Skeletal muscle tissue (tissue), 4 donors: ENCODE measurements around the gene SMPD3. TPM values are rescaled to one million over a fixed set of nuclear protein-coding genes. Genes with fewer than 3 reads are reported as not detected.
"Not testable (repeated sequence)": the region's sequence is repeated elsewhere in the genome, so short reads cannot be mapped to it uniquely, and the experiment has no call there.

ENCODE experiments used
- H3K27ac ChIP-seq: one replicate; pipeline ENCODE4 v1.7.0; 2013; ENCODE audit warnings: mild to moderate bottlenecking, low read depth, low read length, inconsistent platforms
- H3K27me3 ChIP-seq, 3 donors: one replicate each; pipeline ENCODE4 v1.7.0; 2013; ENCODE audit warnings: low read length in 3 of 3; ENCODE audit not compliant: control insufficient read depth in 3 of 3, insufficient read depth in 3 of 3
- H3K36me3 ChIP-seq, 3 donors: one replicate each; pipeline ENCODE4 v1.7.0; 2013; ENCODE audit warnings: low read length in 3 of 3; ENCODE audit not compliant: control insufficient read depth in 3 of 3, insufficient read depth in 3 of 3
- H3K4me1 ChIP-seq, 3 donors: one replicate each; pipeline ENCODE4 v1.7.0; 2013; ENCODE audit warnings: low read length in 3 of 3, mild to moderate bottlenecking in 3 of 3; ENCODE audit not compliant: control insufficient read depth in 3 of 3, insufficient read depth in 3 of 3
- H3K4me3 ChIP-seq, 3 donors: one replicate each; pipeline ENCODE4 v1.7.0; 2013; ENCODE audit warnings: low read length in 3 of 3
- H3K9ac ChIP-seq, 3 donors: one replicate each; pipeline ENCODE4 v1.7.0; 2013; ENCODE audit warnings: low read length in 3 of 3, mild to moderate bottlenecking in 3 of 3, moderate library complexity in 2 of 3, low read depth in 1 of 3
- H3K9me3 ChIP-seq, 3 donors: one replicate each; pipeline ENCODE4 v1.7.0; 2013; ENCODE audit warnings: low read length in 3 of 3; ENCODE audit not compliant: control insufficient read depth in 3 of 3
- total RNA-seq: library from RNA; depleted of rRNA; stranded (reverse); fragments of >200 nt; gene quantifications from one replicate; pipeline ENCODE4 v1.2.3, GENCODE V29; 2014
- donor health status: Osteomylitis.

Gene SMPD3
- total RNA-seq = under 0.01 TPM

DNA sequence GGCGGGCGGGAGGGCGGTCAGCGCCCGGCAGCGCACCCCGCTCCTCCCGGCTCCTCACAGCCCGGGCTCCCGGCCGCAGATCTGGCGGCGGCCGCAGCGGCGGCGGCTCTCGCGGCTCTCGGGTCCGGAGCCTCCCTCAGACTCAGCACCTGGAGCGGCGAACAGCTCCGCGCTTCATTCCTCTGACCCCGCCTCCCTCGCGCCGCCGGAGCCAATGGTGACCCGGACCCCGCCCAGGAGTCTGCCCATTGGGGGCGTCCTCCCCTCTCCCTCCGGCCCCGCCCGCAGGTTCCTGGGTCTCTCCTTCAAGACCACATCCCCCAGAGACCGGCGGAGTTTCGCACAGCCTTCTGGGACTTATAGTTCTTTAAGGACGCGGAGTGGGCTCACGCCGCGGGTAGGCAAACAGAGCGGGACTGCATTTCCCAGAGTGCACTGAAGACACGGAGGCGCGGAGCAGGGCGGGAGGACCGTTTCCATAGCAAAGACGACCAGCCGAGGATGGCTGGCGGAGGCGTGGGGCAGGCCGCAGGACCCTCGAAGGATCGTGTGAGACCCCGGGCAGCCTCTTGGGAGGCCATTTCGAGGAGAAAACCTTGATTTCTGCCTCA is at the start of gene SMPD3:
Gene SMPD3, minus strand, starts transcription at position 149 of the 611 bp plus-strand sequence. CDS start 76,327 bp downstream, outside the sequence.
- no peaks in the 10 kb centered on the region for H3K9me3 ChIP-seq
- peaks cover 13 to 22% (median 19%) of the 10 kb centered on the region in 3 donors for H3K4me1 ChIP-seq
- peaks cover 14 to 27% (median 24%) of the 10 kb centered on the region in 3 donors for H3K27me3 ChIP-seq
- H3K9ac ChIP-seq = peak within 1 kb of the TSS in 1 of 3 donors; percentile 16
- no peak within 1 kb of the TSS for H3K27ac ChIP-seq
- H3K4me3 ChIP-seq = peak within 1 kb of the TSS; percentile 61 to 69 (median 68)
- no peaks in the 10 kb centered on the region for H3K36me3 ChIP-seq

DNA sequence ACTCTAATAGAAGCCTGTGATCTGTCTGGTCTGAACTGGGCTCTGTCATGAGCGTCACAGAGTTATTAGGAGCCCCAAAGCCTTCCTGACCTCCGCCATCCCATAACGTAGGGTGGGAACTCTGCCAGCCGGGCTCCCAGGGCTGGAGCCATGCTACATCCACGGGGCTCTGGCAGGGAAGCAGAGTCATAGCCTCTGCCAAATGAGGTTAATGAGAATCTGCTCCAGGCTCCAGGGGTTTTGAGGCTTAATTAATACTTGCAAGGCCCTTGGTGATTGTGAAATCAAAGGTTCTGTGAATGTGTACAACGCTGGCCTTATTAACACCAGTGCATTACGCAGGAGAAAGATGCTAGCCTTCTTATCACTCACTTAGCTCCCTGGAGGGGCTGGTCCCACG is 48.4 kb upstream of the SMPD3 start:
- Histone ChIP-seq H3K9me3 (no peaks in the 10 kb centered on the region), H3K36me3 (no peaks in the 10 kb centered on the region), H3K4me3 (no peak overlapping the region), H3K4me1 (no peaks in the 10 kb centered on the region), H3K9ac (no peak overlapping the region), H3K27me3 (peaks cover 0 to 17% (median 3%) of the 10 kb centered on the region in 3 donors), H3K27ac (no peak overlapping the region)

- H3K9me3 ChIP-seq, H3K4me1 ChIP-seq, H3K9ac ChIP-seq, H3K4me3 ChIP-seq, H3K27ac ChIP-seq, H3K36me3 ChIP-seq: not testable (repeated sequence)
- H3K27me3 ChIP-seq = peaks cover 5 to 17% (median 9%) of the 10 kb centered on the region in 3 donors
Observed at GRCh38 chr16:68494261-68494660, 46.0 kb upstream of the SMPD3 start.

DNA sequence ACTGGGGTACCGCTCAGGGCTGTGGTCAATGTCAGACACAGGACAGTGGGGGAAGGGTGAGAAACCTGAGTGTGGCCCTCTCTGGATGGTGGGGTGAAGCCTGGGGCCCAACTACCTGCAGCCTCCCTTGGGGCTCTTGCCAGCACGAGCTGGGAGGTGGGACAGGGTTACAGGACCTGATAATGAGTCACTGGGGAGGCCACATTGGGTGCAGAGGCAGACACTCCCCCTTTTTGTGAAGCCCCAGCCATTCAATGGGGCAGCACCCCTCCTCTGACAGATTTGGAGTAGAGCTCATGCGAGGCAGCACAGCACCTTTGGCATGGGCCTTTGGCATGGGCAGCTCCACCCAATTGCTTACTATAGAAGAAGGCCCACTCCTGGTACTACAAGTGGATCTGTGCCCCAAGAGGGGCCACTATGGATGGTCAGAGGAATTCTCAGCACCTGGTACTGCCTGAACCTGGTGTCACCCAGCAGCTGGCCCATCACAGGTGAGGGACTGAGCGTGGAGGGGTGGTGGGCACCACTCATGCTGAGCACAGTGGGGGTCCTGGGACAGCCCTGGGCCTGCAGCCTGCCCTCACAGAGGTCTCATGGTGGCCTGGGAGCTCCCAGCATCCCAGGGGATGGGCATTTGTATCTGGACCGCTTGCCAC is 45.2 kb upstream of the SMPD3 start:
- Histone ChIP-seq H3K36me3 (no peaks in the 10 kb centered on the region), H3K27ac (no peak overlapping the region), H3K4me1 (no peaks in the 10 kb centered on the region), H3K9ac (no peak overlapping the region), H3K4me3 (no peak overlapping the region), H3K9me3 (no peaks in the 10 kb centered on the region), H3K27me3 (peaks cover 5 to 17% (median 9%) of the 10 kb centered on the region in 3 donors)

- Histone ChIP-seq H3K36me3 (no peaks in the 10 kb centered on the region), H3K27ac (no peak overlapping the region), H3K9ac (no peak overlapping the region), H3K27me3 (peaks cover 5 to 17% (median 9%) of the 10 kb centered on the region in 3 donors), H3K4me3 (no peak overlapping the region), H3K9me3 (no peaks in the 10 kb centered on the region), H3K4me1 (no peaks in the 10 kb centered on the region)
Observed at GRCh38 chr16:68492543-68493411, 44.5 kb upstream of the SMPD3 start.

DNA sequence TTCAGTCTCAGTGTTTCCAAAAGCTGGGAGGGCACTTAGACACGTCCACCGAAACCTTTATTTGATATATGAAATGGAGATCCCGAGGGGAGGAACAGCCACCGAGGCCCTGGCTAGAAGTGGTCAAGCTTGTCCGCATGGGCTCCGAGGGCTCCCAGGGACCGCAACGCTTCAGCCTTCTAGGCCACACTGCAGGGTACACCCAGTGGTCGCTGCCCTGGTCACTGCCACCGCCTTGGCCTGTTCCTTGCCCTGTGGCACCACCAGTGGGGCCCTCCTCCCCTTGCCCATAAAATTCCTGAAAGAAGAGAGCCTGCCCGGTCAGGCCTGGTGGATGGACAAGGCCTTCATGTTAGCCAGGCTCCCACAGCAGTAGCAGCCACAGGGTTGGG is 43.8 kb upstream of the SMPD3 start:
- Histone ChIP-seq H3K9ac (no peak overlapping the region), H3K9me3 (no peaks in the 10 kb centered on the region), H3K4me1 (no peaks in the 10 kb centered on the region), H3K27me3 (peaks cover 5 to 15% (median 9%) of the 10 kb centered on the region in 3 donors), H3K4me3 (no peak overlapping the region), H3K36me3 (no peaks in the 10 kb centered on the region), H3K27ac (no peak overlapping the region)

GRCh38 chr16:68491576-68491950 is 43.3 kb upstream of the SMPD3 start:
- no peak overlapping the region for H3K4me3 ChIP-seq
- no peaks in the 10 kb centered on the region for H3K9me3 ChIP-seq
- H3K4me1 ChIP-seq = no peaks in the 10 kb centered on the region
- no peaks in the 10 kb centered on the region for H3K36me3 ChIP-seq
- no peak overlapping the region for H3K9ac ChIP-seq
- peaks cover 5 to 10% (median 6%) of the 10 kb centered on the region in 3 donors for H3K27me3 ChIP-seq
- H3K27ac ChIP-seq = no peak overlapping the region

GRCh38 chr16:68490829-68491575 is 42.7 kb upstream of the SMPD3 start:
- Histone ChIP-seq H3K27ac (no peak overlapping the region), H3K9ac (no peak overlapping the region), H3K27me3 (peaks cover 5 to 10% (median 6%) of the 10 kb centered on the region in 3 donors)

GRCh38 chr16:68490358-68490757 is 42.0 kb upstream of the SMPD3 start:
- H3K4me1 ChIP-seq = no peaks in the 10 kb centered on the region
- H3K9me3 ChIP-seq = no peaks in the 10 kb centered on the region
- H3K27ac ChIP-seq = no peak overlapping the region
- H3K9ac ChIP-seq = no peak overlapping the region
- no peaks in the 10 kb centered on the region for H3K36me3 ChIP-seq
- H3K27me3 ChIP-seq = peaks cover 5 to 10% (median 6%) of the 10 kb centered on the region in 3 donors
- no peak overlapping the region for H3K4me3 ChIP-seq

More at GRCh38 chr16:68490829-68491575, 42.7 kb upstream of the SMPD3 start:
- no peaks in the 10 kb centered on the region for H3K36me3 ChIP-seq
- no peaks in the 10 kb centered on the region for H3K4me1 ChIP-seq
- H3K9me3 ChIP-seq = no peaks in the 10 kb centered on the region
- no peak overlapping the region for H3K4me3 ChIP-seq
